Spinal cord (tissue), 10 donors: ENCODE data around the gene EBI3. TPM values are rescaled to one million over a fixed set of nuclear protein-coding genes. Genes with fewer than 3 reads are reported as not detected.

Experiments
- DNase-seq, 6 donors: peaks; one replicate each; pipeline versions ENCODE4 v3.0.0 to v3.0.0-alpha.2; 2013 to 2015; ENCODE audit warnings: low spot score in 6 of 6, low read depth in 4 of 6
- H3K27ac ChIP-seq: one replicate; pipeline ENCODE4 v1.5.1; 2013; ENCODE audit warnings: low read depth, low read length, control low read depth
- H3K27me3 ChIP-seq: one replicate; pipeline ENCODE4 v1.6.1; 2013; ENCODE audit warnings: low read length; ENCODE audit not compliant: control insufficient read depth, insufficient read depth
- H3K36me3 ChIP-seq: one replicate; pipeline ENCODE4 v1.6.1; 2013; ENCODE audit warnings: low read length; ENCODE audit not compliant: control insufficient read depth, insufficient read depth
- H3K4me1 ChIP-seq: one replicate; pipeline ENCODE4 v1.6.1; 2013; ENCODE audit warnings: low read length; ENCODE audit not compliant: control insufficient read depth, insufficient read depth
- H3K4me3 ChIP-seq: one replicate; pipeline ENCODE4 v1.5.1; 2013; ENCODE audit warnings: low read depth, low read length, control low read depth
- H3K9me3 ChIP-seq: one replicate; pipeline ENCODE4 v1.6.1; 2013; ENCODE audit warnings: low read length; ENCODE audit not compliant: control insufficient read depth, insufficient read depth
- WGBS: methylation state at CpG from one replicate; pipeline ENCODE4 v1.1.5; 2013; ENCODE audit warnings: missing lambda C conversion rate; ENCODE audit not compliant: insufficient coverage; 5-methylcytosine and 5-hydroxymethylcytosine counted together
- long read RNA-seq, 4 donors: transcript quantifications; one replicate each; lab custom pipeline, GENCODE V29; 2026
- polyA plus RNA-seq, 2 donors: library from polyadenylated mRNA; unstranded; fragments of 120-200 nt; gene quantifications; one replicate each; pipeline ENCODE4 v1.2.1, GENCODE V29; 2013; ENCODE audit not compliant: insufficient read length in 2 of 2
- total RNA-seq, 2 donors: library from RNA; depleted of rRNA in 1 of 2; stranded (reverse); fragments of 120-200 nt in 1 of 2; fragments of >200 nt in 1 of 2; gene quantifications; one replicate each; pipeline versions ENCODE4 v1.2.3 to v1.2.4, GENCODE V29; 2013 to 2014
- donor health status: healthy.

Gene EBI3
- under 1 TPM; 0.69 to 0.77 TPM for total RNA-seq
- polyA plus RNA-seq = 1 to 10 TPM in 1 of 2 donors, under 1 TPM in 1; 0.89 to 1.6 TPM
- long read RNA-seq, donor 1 = 0 reads
- long read RNA-seq, donor 2 = 0 reads
- long read RNA-seq, donor 3 = 0 reads
- long read RNA-seq, donor 4 = 0 reads

- DNase-seq = no peak
- Histone ChIP-seq H3K27me3 (peaks cover 19% of the 10 kb centered on the region), H3K36me3 (peaks cover 4% of the 10 kb centered on the region), H3K9me3 (no peaks in the 10 kb centered on the region), H3K4me3 (no peak within 1 kb of the TSS), H3K27ac (no peak within 1 kb of the TSS), H3K4me1 (peaks cover 14% of the 10 kb centered on the region)
- 30% methylated on average over 12 of the region's 19 CpGs for WGBS
Observed at GRCh38 chr19:4229179-4229931, at the start of gene EBI3. Gene EBI3, plus strand, starts transcription at chr19:4229523. Its CDS starts 28 bp downstream, at chr19:4229551.

GRCh38 chr19:4181053-4181508, 48.2 kb upstream of the EBI3 start:
- DNase-seq = no peak
- Histone ChIP-seq H3K4me1 (peaks cover 29% of the 10 kb centered on the region), H3K27me3 (no peaks in the 10 kb centered on the region), H3K27ac (no peak overlapping the region), H3K9me3 (no peaks in the 10 kb centered on the region), H3K36me3 (peaks cover 48% of the 10 kb centered on the region), H3K4me3 (no peak overlapping the region)
- 85% methylated on average over 2 of the region's 2 CpGs for WGBS

GRCh38 chr19:4182084-4182810, 47.1 kb upstream of the EBI3 start, which contains the start of the genes ANKRD24 and SIRT6:
Gene ANKRD24, plus strand, starts transcription at chr19:4182689. Its CDS starts 3,737 bp downstream, at chr19:4186426.
Gene SIRT6, minus strand, starts transcription at chr19:4182563. Its CDS starts 24 bp downstream, at chr19:4182539.
- H3K27me3 ChIP-seq = no peaks in the 10 kb centered on the region
- no peaks in the 10 kb centered on the region for H3K9me3 ChIP-seq
- H3K4me1 ChIP-seq = peaks cover 36% of the 10 kb centered on the region
- peak; percentile 88 to 99 (median 92) for DNase-seq
- under 1% methylated on average over 58 of the region's 58 CpGs for WGBS
- H3K27ac ChIP-seq = peak within 1 kb of the TSS; percentile 83
- peaks cover 36% of the 10 kb centered on the region for H3K36me3 ChIP-seq
- H3K4me3 ChIP-seq = peak within 1 kb of the TSS; percentile 93

- 37% methylated on average over 21 of the region's 23 CpGs for WGBS
- no peak overlapping the region for H3K4me3 ChIP-seq
- peaks cover 20% of the 10 kb centered on the region for H3K36me3 ChIP-seq
- H3K4me1 ChIP-seq = peaks cover 36% of the 10 kb centered on the region
- no peaks in the 10 kb centered on the region for H3K9me3 ChIP-seq
- H3K27me3 ChIP-seq = no peaks in the 10 kb centered on the region
- H3K27ac ChIP-seq = no peak overlapping the region
- DNase-seq = no peak
Observed at GRCh38 chr19:4183967-4184717, 45.2 kb upstream of the EBI3 start.

DNA sequence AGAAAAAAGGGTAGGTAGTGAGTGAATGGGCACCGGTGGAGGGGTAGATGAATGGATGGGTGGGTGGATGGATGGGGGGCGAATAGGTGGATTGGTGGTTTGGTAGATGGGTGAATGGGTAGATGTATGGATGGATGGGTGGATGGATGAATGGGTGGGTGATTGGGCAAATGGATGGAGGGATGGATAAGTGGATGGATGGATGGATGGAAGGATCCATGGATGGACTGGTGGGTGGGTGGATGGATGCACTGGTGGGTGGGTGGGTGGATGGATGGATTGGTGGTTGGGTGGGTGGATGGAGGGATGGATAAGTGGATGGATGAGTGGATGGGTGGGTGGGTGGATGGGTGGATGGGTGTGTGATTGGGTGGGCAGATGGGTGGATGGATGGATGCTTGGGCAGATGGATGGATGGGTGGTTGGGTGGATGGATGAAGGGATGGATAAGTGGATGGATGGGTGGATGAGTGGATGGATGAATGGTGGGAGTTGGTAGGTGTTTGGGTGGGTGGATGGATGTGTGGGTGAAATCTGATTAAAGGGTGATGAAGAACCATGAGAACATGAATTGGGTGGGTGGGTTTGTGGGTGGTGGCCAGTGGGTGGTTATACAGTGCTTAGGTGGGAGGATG, 44.5 kb upstream of the EBI3 start:
- Histone ChIP-seq H3K27me3 (no peaks in the 10 kb centered on the region), H3K4me1 (peaks cover 36% of the 10 kb centered on the region), H3K36me3 (peaks cover 13% of the 10 kb centered on the region), H3K27ac (no peak overlapping the region), H3K9me3 (no peaks in the 10 kb centered on the region), H3K4me3 (no peak overlapping the region)
- WGBS = 86% methylated on average over 2 of the region's 2 CpGs
- DNase-seq = no peak

DNA sequence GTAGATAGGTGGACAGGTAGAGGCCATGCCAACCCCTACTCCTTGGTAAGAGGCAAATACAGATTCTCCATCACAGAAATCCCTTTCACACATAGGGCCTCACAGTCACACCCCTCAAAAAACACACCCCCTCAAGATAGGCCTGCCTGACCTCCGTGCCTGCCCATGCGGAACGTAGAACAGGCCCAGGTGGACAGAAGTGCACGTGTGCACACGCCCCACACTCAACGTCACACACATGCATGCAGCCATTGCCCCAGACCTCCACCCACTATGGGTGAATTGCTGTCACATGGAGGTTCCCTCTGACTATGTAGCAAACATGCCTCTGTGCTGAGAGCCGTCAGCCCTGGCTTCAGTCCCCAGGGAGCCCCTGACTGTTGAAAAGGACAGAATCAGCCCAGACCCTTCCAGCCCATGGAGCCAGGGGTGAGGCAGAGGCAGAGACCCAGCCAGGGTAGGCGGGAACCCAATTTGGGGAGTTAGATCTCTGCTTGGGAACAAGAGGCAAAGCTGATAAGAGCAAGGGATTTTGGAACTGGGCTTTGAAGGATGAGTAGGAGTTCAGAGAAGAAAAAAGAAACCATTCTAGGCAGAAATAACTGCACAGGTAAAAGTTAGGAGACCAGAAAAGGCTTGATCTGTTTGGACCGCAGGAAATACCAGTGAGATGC, 43.8 kb upstream of the EBI3 start:
- no peak for DNase-seq
- no peaks in the 10 kb centered on the region for H3K27me3 ChIP-seq
- H3K4me3 ChIP-seq = no peak overlapping the region
- H3K27ac ChIP-seq = no peak overlapping the region
- H3K9me3 ChIP-seq = no peaks in the 10 kb centered on the region
- peaks cover 5% of the 10 kb centered on the region for H3K36me3 ChIP-seq
- 80% methylated on average over 9 of the region's 9 CpGs for WGBS
- H3K4me1 ChIP-seq = peaks cover 36% of the 10 kb centered on the region

GRCh38 chr19:4186087-4186993, 43.0 kb upstream of the EBI3 start:
- H3K4me3 ChIP-seq = no peak overlapping the region
- peak in 2 of 6 donors; percentile 67 to 76 for DNase-seq
- no peaks in the 10 kb centered on the region for H3K27me3 ChIP-seq
- H3K4me1 ChIP-seq = peaks cover 28% of the 10 kb centered on the region
- H3K9me3 ChIP-seq = no peaks in the 10 kb centered on the region
- WGBS = 33% methylated on average over 13 of the region's 22 CpGs
- no peaks in the 10 kb centered on the region for H3K36me3 ChIP-seq
- H3K27ac ChIP-seq = no peak overlapping the region
